DOHH2 (cell line): Measurements from ENCODE around the gene CEP68.
"Not testable (repeated sequence)": the region's sequence is repeated elsewhere in the genome, so short reads cannot be mapped to it uniquely, and the experiment has no call there.

Experiments
- H3F3A ChIP-seq: fragments of 200-600 bp; sonication (generic), shearing (Covaris generic); 2 replicates; pipeline ENCODE4 v1.6.0; 2016; ENCODE audit warnings: antibody characterized with exemption, mild to moderate bottlenecking; ENCODE audit not compliant: control insufficient read depth, insufficient read depth
- H3K27ac ChIP-seq: fragments of 200-600 bp; sonication (generic); 2 replicates; pipeline ENCODE4 v1.5.1; 2014; ENCODE audit warnings: low read depth, mild to moderate bottlenecking, low read length, moderate library complexity
- H3K27me3 ChIP-seq: fragments of 200-600 bp; sonication (generic); 2 replicates; pipeline ENCODE4 v1.6.1; 2014; ENCODE audit warnings: mild to moderate bottlenecking, low read length, mixed read lengths; ENCODE audit not compliant: control insufficient read depth
- H3K36me3 ChIP-seq: fragments of 200-600 bp; sonication (generic); 2 replicates; pipeline ENCODE4 v1.6.1; 2014; ENCODE audit warnings: mild to moderate bottlenecking, low read length, moderate library complexity, mixed read lengths; ENCODE audit not compliant: control insufficient read depth
- H3K4me1 ChIP-seq: fragments of 200-600 bp; sonication (generic); 2 replicates; pipeline ENCODE4 v1.6.1; 2014; ENCODE audit warnings: mild to moderate bottlenecking, low read length, mixed read lengths; ENCODE audit not compliant: control insufficient read depth
- H3K4me2 ChIP-seq: fragments of 200-600 bp; sonication (generic); 2 replicates; pipeline ENCODE4 v1.6.0; 2014; ENCODE audit warnings: mild to moderate bottlenecking, low read length, moderate library complexity
- H3K4me3 ChIP-seq: fragments of 200-600 bp; sonication (generic); 2 replicates; pipeline ENCODE4 v1.5.1; 2014; ENCODE audit warnings: mild to moderate bottlenecking, low read length, mixed read lengths
- H3K79me2 ChIP-seq: fragments of 200-600 bp; sonication (generic); 2 replicates; pipeline ENCODE4 v1.6.1; 2014; ENCODE audit warnings: mild to moderate bottlenecking, low read length, mixed read lengths; ENCODE audit not compliant: control insufficient read depth
- H3K9me2 ChIP-seq: fragments of 200-600 bp; sonication (generic); replicated peaks from 2 replicates; pipeline ENCODE4 v1.6.1; 2014; ENCODE audit warnings: mild to moderate bottlenecking, low read length, mixed read lengths; ENCODE audit not compliant: control insufficient read depth
- H3K9me3 ChIP-seq: fragments of 200-600 bp; sonication (generic); 2 replicates; pipeline ENCODE4 v1.6.1; 2014; ENCODE audit warnings: antibody characterized with exemption, low read length, mixed read lengths; ENCODE audit not compliant: control insufficient read depth, insufficient read depth
- H4K20me1 ChIP-seq: fragments of 200-600 bp; sonication (generic); 2 replicates; pipeline ENCODE4 v1.6.0; 2014; ENCODE audit warnings: low read depth, mild to moderate bottlenecking, antibody characterized with exemption, low read length, moderate library complexity; ENCODE audit not compliant: control insufficient read depth, insufficient read depth
- CTCF ChIP-seq: fragments of 200-600 bp; sonication (generic); IDR thresholded peaks from one replicate; pipeline ENCODE4 v1.5.1; 2014; ENCODE audit warnings: antibody characterized with exemption, mild to moderate bottlenecking, low read depth, low read length; ENCODE audit not compliant: poor library complexity, severe bottlenecking
- EZH2phosphoT487 ChIP-seq: fragments of 200-600 bp; sonication (generic); IDR thresholded peaks from 2 replicates; pipeline ENCODE4 v1.6.1; 2017; ENCODE audit warnings: borderline replicate concordance, mild to moderate bottlenecking, antibody characterized with exemption, low read length, moderate library complexity, mixed read lengths

The CEP68 gene

GRCh38 chr2:65019010-65019409 is 37.2 kb upstream of the CEP68 start:
- H3K9me3 ChIP-seq, result no peaks in the 10 kb centered on the region
- H3K4me1 ChIP-seq, result peaks cover 66% of the 10 kb centered on the region
- no peaks in the 10 kb centered on the region for H3K27me3 ChIP-seq
- no peak overlapping the region for H3K4me2 ChIP-seq
- H3K4me3 ChIP-seq, result no peak overlapping the region
- no peaks in the 10 kb centered on the region for H4K20me1 ChIP-seq
- H3K36me3 ChIP-seq, result peaks cover 95% of the 10 kb centered on the region
- H3K27ac ChIP-seq, result no peak overlapping the region
- H3K9me2 ChIP-seq, result no peaks in the 10 kb centered on the region
- H3K79me2 ChIP-seq, result peaks cover 4% of the 10 kb centered on the region; the same call in 1 of the 2 replicates
- TF ChIP-seq EZH2phosphoT487 (no peak), CTCF (no peak)
- H3F3A ChIP-seq, result peaks cover 19% of the 10 kb centered on the region

- Histone ChIP-seq H3K4me3 (no peak overlapping the region), H3K79me2 (peaks cover 10% of the 10 kb centered on the region), H3K4me1 (peaks cover 66% of the 10 kb centered on the region), H3K4me2 (no peak overlapping the region), H3K36me3 (peaks cover 95% of the 10 kb centered on the region), H3K27ac (no peak overlapping the region), H3K9me2 (no peaks in the 10 kb centered on the region), H3K27me3 (no peaks in the 10 kb centered on the region), H4K20me1 (no peaks in the 10 kb centered on the region), H3F3A (peaks cover 18% of the 10 kb centered on the region; the same call in 1 of the 2 replicates), H3K9me3 (no peaks in the 10 kb centered on the region)
- no peak for TF ChIP-seq CTCF
- no peak for TF ChIP-seq EZH2phosphoT487
Observed at GRCh38 chr2:65019675-65020195, 36.5 kb upstream of the CEP68 start.

GRCh38 chr2:65020251-65020650 is 36.0 kb upstream of the CEP68 start:
- not testable (repeated sequence) for H3K9me3 ChIP-seq, H3K4me2 ChIP-seq, H3K4me3 ChIP-seq, H4K20me1 ChIP-seq, H3K9me2 ChIP-seq, H3K27ac ChIP-seq, H3K27me3 ChIP-seq
- H3K4me1 ChIP-seq, result peaks cover 65% of the 10 kb centered on the region
- H3K36me3 ChIP-seq, result peaks cover 92% of the 10 kb centered on the region
- H3K79me2 ChIP-seq, result peaks cover 11% of the 10 kb centered on the region
- H3F3A ChIP-seq, result peaks cover 18% of the 10 kb centered on the region

- TF ChIP-seq EZH2phosphoT487 (no peak), CTCF (no peak)
- Histone ChIP-seq H4K20me1 (no peaks in the 10 kb centered on the region), H3K79me2 (peaks cover 18% of the 10 kb centered on the region), H3K27me3 (no peaks in the 10 kb centered on the region), H3K27ac (no peak overlapping the region), H3F3A (peaks cover 26% of the 10 kb centered on the region), H3K9me3 (no peaks in the 10 kb centered on the region), H3K4me2 (no peak overlapping the region), H3K4me3 (no peak overlapping the region), H3K4me1 (peaks cover 65% of the 10 kb centered on the region), H3K9me2 (no peaks in the 10 kb centered on the region), H3K36me3 (peaks cover 90% of the 10 kb centered on the region)
Observed at GRCh38 chr2:65020943-65021528, 35.2 kb upstream of the CEP68 start.
